ENCODE data around the gene DDO.

- no peak for TF ChIP-seq EZH2 (IDR thresholded peaks at IDR 0.05; ENCODE audit: insufficient read depth, poor library complexity, severe bottlenecking)
- no peak for TF ChIP-seq EZH2phosphoT487 (IDR thresholded peaks at IDR 0.05; ENCODE audit: insufficient read depth, low read depth)
Measured at GRCh38 chr6:110342759-110343158, 72.6 kb downstream of the DDO start.

Data from GM23248 (cell line).